AG10803 (cell line): ENCODE results near the gene CAST.

Source experiments
- DNase-seq: peaks from one replicate; pipeline ENCODE4 v3.0.0; 2010; ENCODE audit warnings: low read depth
- H3K4me3 ChIP-seq: 2 replicates; pipeline ENCODE4 v1.5.1; 2011; ENCODE audit warnings: mild to moderate bottlenecking, low read length, control low read depth
- TF ChIP-seq, protein P1 (sequence below): conservative IDR thresholded peaks from 2 replicates; pipeline ENCODE4 v1.5.1; 2011; ENCODE audit warnings: mild to moderate bottlenecking, low read length, control low read depth, inconsistent platforms

CAST gene

DNA sequence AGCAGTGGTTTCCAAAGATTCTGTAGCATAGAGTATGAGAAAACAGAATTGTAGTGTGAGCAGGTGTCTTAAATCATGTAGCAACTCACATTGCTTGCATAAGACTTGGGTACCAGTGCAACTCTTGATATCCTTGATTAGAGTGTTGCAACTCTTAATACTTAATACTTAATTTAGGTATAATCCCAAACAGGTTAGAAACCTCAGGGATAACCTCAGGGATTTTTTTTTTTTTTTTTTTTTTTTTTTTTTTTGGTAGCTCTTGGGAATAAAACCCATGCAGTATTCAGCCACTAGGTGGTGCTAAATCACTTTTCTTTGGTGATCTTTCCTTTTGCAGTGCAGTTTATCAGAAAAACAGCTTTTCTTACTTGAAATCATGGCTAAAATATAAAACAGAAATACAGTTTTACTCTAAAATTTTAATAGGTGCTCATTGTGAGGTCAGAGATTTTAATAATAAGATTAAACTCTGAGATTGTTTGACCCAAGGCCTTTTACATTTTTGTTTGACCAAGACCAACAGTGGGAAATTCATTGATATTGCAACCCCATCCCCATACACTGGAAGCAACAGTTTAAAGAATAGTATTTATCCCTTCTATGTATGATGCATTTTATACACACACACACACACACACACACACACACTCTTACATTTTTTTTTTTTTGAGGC lies 90.3 kb downstream of the CAST start:
- peak; percentile 61 for DNase-seq
- H3K4me3 ChIP-seq, result no peak overlapping the region
- TF ChIP-seq, protein P1, sequence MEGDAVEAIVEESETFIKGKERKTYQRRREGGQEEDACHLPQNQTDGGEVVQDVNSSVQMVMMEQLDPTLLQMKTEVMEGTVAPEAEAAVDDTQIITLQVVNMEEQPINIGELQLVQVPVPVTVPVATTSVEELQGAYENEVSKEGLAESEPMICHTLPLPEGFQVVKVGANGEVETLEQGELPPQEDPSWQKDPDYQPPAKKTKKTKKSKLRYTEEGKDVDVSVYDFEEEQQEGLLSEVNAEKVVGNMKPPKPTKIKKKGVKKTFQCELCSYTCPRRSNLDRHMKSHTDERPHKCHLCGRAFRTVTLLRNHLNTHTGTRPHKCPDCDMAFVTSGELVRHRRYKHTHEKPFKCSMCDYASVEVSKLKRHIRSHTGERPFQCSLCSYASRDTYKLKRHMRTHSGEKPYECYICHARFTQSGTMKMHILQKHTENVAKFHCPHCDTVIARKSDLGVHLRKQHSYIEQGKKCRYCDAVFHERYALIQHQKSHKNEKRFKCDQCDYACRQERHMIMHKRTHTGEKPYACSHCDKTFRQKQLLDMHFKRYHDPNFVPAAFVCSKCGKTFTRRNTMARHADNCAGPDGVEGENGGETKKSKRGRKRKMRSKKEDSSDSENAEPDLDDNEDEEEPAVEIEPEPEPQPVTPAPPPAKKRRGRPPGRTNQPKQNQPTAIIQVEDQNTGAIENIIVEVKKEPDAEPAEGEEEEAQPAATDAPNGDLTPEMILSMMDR, result peak; percentile 69

DNA sequence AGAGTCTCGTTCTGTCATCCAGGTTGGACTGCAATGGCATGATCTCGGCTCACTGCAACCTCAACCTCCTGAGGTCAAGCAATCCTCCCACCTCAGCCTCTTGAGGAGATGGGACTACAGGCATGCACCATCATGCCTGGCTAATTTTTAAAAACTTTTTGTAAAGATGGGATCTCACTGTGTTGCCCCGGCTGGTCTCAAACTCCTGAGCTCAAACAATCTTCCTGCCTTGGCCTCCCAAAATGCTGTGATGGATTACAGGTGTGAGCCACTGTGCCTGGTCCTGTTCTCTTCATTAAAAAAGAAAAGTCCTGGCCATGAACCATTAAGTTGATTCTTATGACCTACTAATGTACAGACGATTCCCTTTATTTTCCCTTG lies 90.8 kb downstream of the CAST start:
- TF ChIP-seq, protein P1, result no peak
- H3K4me3 ChIP-seq, result no peak overlapping the region
- DNase-seq, result no peak

DNA sequence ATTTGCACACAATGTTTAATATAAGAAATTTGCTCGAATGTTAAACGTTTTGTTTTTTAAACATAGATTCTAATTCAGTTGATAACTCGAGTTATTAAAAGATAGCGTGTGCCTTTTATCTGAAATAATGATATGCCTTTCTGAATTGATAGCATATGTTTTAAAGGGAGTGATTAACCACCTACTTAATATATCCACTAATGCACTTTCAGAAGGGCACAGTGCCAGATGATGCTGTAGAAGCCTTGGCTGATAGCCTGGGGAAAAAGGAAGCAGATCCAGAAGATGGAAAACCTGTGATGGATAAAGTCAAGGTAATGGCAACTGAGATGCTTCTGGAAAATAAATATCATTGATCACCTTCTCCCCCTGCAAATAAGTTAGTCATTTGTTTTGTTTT lies 91.7 kb downstream of the CAST start:
- TF ChIP-seq, protein P1, result no peak
- no peak overlapping the region for H3K4me3 ChIP-seq

DNA sequence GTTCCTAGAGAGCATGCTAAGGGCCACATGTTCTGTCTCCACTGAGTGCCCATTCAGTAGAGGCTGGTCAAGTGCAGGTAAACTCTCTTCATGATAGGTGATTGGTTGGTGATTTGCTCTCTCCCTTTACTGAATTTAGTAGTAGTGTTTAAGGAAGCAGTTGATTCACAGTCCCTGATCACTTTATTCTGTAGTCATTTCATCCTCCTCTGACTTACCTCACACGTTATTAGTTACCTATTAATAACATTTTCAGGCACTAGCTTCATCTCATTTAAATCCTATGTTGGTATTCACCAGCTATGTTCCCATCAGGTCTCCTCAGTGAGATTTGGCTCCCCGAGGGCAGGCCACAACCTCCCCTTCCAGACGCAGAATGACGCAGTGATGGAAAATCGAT lies 93.7 kb downstream of the CAST start:
- TF ChIP-seq, protein P1, result no peak
- H3K4me3 ChIP-seq, result no peak overlapping the region
- DNase-seq, result no peak

More for the DNA sequence above, 91.7 kb downstream of the CAST start:
- DNase-seq, result no peak

DNA sequence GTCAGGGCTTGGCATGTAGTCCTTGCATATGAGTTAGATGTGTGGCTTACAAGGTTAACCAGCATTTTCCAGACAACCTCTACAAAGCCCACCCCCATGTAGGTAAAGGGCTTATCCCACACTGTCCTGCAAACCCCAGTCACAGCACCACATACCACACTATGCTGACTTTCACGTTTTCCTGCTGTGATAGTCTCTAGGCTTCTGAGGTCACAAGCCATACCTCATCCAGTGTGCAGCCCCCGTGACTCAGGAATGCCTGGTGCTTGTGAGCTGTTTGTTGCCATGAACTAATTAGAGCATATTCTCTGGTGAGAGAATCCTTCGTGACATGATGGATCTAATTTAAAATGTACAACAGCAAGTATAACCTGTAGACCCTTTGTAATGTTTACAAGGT lies 94.8 kb downstream of the CAST start:
- H3K4me3 ChIP-seq, result no peak overlapping the region
- DNase-seq, result peak; percentile 24
- TF ChIP-seq, protein P1, result no peak

DNA sequence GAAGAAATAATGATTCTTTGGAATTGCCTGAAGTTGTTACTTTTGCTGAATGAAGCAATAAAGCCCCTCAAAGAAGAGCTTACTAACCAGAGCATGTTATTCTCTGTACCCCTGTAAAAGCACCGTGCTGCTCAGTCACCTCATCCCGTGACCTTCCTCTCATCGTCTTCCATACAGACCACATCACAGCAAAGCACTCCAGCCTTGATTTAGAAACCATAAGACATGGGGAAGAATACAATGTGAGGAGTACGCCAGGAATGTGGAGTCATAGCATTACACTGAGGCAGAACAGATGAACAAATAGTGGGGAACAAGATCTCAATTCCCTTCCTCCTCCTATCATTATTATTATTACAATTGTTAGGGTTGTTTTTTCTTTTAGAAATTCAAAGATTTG lies 96.4 kb downstream of the CAST start:
- no peak overlapping the region for H3K4me3 ChIP-seq
- DNase-seq, result peak; percentile 66
- TF ChIP-seq, protein P1, result no peak

DNA sequence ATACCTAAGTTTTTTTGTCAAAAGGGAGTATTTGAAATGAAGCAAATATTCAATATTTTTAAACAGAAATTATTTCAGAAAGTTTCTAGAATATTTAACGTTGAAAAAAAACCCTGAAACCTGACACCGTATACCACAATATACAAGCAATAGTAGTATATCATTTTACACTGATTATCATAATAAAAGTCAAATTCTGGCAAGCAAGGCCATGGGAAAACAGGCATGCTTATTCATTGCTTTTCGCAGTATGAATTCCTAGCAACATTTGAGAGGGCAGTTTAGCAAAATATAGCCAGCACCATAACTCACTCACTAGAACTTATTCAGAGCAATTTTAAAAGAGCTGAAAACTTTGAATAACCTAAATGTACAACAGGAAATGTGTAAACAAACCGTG lies 99.4 kb downstream of the CAST start:
- TF ChIP-seq, protein P1, result no peak
- H3K4me3 ChIP-seq, result no peak overlapping the region
- no peak for DNase-seq
